IPS-NIHi11 (cell line): ENCODE measurements around the gene RAMACL.
A peak's percentile ranks its signal among the peaks of the same experiment; 100 is the strongest.
"Not testable (repeated sequence)": the region's sequence is repeated elsewhere in the genome, so short reads cannot be mapped to it uniquely, and the experiment has no call there.

Experiments used
- DNase-seq: peaks from one replicate; pipeline ENCODE4 v3.0.0; 2012; ENCODE audit warnings: mixed read lengths, low spot score

Gene RAMACL

DNA sequence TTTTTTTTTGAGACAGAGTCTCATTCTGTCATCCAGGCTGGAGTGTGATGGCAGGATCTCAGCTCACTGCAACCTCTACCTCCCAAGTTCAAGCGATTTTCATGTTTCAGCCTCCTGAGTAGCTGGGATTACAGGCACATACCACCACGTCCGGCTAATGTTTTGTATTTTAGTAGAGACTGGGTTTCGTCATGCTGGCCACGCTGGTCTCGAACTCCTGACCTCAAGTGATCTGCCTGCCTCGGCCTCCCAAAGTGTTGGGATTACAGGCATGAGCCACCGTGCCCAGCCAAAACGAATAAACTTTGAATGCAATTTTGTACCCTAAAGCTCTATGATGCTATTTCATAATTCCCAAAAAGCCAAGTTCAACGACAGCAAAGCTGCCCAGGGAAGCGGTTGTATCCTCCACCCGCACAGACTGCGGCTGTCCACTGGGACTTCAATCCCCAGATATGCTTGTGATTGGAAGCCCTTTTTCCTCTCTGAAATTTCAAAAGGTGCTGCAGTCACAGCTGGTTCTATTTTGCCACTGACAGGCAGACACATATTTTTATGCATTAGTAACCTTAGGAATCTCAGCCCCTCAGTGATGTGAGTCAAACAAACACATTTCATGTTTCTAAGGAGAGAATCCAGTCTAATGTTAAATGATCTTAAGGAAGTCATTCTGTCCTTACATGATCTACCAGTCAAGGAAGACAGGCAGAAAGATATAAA, 8.7 kb upstream of the RAMACL start:
- no peak for DNase-seq

DNA sequence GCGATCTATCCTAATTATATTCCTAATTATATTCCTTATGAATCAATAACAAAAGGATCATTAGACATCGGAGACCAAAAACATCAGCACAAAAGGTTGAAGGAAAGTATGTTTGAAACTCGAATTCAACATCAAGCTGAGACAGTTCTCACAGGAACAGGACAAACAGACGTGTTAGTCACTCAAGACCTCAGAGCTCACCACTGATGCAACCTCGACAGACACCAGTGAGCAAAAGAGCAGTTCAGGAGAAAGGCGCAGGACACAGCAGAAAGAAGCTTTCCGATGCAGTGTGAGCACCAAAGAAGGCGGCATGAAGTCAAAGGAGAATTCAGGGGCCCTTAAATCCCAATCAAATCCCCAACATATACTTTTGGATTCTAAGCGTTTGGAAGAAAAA, 6.3 kb upstream of the RAMACL start:
- DNase-seq = no peak

DNA sequence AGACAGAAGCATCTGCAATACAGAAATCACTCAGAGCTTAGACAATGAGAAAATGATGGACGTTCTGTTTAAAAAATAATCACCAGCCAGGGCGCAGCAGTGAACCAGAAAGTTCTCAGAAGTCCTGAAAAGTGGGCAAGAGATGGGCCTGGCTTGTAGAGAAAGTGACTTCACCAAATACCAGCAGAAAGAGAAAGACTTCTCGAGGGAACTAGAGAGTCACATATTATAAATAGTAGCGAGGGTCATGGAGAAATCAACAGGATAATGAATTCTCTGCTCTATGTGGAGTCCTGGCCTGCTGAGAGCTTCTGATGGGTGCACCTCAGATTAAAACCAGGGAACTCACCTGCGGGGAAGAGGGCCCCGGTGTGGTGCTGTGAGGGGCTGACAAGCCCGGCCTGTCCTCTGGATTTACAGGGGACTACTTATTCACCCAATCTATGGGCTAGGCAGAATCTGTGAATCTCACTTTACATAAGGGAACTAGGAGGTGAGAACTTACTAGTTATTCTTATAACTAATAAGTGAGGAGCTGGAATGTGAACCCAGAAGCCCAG, 5.6 kb upstream of the RAMACL start:
- no peak for DNase-seq

DNA sequence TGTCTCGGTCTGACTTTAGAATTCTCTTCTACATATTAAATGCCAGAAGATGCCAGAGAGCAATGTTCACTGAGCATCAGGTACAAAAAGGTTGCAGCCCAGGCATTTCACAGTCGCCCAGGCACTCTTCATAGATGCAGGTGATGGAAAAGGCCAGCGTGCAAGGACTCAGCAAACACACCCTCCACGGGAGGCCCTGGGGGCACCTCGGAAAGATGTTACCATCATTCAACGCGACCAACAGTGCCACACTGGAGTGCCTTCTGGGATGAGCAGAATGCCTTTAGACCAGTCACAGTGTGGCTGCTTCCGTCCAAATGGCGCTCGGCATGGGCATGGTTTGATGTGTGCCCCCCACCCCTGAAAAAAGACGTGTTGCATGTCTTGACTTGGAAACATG, 4.5 kb upstream of the RAMACL start:
- DNase-seq = no peak

DNA sequence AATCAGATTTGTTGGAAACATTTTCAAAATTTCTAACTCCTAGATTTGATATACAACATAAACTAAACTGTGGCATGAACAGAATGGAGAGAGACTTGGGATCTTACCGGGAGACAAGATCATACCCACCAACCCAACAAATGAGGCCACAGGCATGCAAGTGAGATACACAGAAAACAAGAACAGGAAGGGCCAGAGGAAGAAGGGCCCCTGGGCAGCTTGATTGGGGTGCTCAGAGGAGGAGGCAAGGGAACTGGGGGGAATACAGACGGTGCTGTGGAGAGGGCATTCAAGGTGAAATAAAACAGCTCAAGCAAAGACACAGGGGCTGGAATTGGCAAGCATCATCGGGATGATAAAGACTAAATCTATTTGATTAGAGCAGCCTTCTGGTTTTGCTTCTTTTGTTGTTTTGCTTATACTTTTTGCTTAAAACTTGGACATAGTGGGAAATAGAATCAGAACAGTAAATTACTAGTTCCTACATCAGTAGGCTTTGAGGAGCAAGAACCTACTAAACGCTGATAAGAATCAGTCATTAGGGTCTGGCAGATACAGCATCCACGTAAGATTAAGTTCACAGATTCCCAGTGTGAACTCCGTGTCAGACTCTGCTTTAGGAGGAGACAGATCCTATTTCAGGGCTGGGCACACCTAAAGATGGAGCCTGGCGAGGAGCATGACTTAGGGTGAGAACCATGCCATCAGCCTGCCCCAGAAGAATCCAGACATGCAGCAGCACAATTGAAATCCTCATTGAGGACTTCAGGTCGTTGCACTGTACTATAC, 3.5 kb upstream of the RAMACL start:
- DNase-seq = no peak

DNA sequence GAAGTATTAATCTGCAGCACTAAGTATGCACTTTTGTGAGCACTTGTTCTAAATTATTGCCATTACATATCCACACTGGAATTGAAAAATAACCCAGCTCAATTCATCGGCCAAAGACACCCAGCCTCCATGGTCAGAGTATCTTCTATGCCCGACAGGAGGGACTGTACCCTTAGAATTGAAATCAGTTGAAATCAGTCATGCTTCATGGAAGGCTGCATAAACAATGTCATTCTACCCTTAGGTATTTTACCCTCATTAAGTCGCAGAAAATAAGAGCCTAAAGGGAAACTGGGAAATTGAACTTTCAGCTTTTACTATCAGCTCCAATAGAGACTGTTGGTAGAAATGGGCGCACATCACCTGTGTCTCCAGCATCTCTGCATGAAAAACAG, 2.9 kb upstream of the RAMACL start:
- DNase-seq = no peak

DNA sequence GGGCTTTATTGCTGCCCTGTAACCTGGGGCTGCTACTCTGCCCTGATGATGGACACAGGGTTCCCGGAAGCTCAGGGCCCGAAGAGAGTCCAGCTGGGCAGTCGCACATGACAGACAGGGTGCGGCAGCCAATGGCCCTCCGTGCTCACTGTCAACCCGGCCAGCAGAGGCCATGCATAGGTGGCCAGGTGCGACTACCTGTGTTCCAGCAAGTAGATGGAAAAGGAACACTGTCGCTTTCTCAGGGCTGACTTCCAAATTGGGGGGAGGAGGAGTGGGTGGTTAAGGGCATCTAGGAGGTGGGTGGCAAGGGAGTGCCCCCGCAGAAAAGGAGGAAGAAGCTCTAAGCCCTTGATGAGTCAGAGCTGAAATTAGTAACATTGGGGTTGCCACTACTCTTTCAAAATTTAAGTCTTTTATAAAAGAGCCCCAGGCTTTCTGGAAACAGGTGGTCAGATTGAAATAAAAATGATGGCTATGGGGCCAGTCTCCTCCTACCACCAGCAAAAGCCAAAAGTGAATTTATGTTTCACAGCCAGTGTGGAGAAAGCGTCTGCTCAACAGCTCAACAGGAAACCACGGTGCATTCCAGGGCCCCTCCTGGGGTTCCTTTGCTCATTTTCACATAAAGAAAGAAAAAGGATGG, 2.3 kb upstream of the RAMACL start:
- DNase-seq = peak; percentile 74

DNA sequence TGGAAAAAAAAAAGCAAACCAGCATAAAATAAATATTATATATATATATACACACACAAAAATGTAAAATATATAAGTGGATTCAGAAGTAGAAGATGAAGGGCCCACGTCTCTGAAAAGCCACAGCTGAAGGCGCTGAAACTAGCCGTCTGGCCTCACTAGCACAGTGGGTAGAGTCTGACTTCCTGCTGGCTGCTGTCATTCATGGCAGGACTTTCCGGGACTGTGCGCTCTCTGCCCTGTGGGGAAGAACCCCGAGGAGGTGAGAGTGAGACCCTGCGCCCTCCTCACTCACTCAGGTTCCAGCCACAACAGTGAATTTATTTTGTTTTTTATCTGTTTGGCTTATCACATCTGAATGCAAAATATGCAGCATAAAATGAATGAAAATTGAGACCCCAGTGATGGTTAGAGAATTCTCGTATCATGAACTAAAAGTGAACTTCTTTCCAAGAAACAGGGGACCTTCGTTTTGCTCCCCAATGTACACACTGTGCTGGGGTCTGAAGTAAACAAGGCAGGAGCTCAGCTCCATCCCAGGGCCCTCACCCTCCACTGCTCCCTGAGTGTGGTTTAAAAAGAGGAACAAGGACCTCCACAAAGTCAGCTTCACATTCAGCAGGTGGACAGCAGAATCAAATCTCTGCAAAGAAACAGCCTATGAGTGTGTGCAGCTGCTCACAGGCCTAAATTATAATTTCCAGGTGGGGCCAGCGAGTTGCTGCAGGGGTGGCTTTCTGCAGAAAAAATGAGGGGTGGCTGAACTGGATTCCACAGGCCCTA, 1.3 kb upstream of the RAMACL start:
- no peak for DNase-seq

DNA sequence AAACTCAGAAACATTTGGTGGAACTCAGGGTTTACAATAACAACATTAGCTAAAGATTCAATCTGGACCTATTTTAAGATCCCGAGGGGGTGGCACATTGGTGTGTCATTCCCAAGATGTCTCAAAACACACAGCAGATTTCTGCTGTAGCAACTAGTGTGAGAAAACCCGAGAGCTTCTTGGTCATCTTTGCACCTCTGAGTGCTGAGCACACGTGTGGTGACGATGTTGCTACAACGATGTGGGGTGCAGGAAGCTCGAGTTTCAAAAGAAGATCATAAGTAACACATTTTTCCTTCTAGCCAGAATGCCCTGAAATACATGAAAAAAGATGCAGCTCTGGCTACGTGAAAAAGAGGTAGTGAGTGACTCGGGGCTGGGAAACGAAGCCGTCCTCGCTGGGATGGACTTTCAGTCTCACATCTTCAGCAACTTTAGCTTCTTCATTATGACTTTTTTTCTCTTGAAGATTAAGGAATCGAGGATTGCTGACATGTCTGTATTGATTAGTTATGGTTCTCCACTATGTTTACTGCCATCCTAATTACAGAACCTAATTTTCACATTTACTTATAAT, 1.5 kb downstream of the RAMACL start:
- no peak for DNase-seq

DNA sequence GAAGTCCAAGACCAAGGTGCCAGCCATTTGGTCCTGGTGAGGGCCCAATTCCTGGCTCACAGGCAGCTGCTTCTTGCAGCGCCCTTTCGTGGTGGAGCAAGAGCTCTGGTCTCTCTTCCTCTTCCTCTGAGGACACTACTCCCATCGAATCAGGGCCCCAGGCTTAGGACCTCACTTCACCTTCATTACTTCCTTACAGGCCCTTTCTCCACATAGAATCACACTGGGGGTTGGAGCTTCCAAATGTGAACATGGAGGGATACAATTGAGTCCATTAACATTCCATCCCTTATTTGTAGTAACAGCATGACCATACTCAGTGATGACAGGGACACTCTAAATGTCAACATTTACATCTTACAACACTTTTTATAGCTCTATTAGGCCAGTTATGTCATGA, 2.3 kb downstream of the RAMACL start:
- DNase-seq = no peak

DNA sequence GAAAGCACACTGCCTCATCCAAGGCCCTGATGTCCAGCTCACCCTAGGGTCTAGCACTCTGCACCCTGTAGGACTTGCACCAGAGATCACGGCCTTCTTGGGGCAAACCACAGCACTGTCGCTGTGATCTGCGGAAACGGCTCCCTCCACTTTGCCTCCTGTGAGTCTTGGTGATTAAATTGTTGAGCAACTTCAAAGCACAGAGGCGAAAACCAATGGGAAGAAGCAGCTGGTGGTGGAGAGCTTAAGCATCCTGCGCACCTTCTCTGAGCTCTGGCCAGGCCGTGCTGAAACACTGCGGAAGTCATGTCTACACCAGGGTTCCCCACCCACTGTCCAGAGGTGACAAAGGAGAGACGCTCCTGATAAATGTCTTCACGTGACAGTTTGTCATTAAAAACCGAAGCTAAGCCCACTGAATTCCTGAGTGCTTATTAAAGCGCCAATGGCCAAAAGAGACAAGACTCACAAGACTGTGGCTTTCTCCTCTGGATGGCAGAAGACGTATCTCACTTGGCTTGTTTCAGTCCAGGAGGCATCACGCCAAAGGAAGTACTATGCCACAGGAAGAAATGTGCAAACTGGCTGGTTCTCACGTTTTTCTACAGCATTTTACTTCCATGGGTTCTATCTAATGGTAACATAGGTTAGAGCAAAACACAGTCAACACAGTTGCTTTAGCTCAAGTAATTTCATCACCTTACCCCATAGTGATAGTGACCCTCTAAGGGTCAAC, 3.1 kb downstream of the RAMACL start:
- DNase-seq = no peak

DNA sequence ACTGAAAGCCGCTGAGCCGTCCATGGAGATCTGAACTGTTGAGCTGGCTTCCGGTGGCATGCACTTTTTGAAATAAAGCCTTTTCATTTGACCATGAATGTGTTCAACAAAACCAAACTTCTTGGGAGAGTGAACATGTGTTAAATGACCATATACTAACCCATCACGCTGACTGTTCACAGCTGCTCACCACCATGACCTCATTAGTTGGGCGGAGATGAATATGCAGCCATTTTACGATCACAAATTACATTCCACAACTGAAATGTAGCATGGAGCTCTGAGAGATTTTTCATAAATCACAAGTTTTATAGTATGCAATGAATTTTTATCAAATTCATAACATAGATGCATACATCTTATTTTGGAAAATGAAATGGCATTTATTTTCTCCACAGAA, 4.2 kb downstream of the RAMACL start:
- DNase-seq = no peak

DNA sequence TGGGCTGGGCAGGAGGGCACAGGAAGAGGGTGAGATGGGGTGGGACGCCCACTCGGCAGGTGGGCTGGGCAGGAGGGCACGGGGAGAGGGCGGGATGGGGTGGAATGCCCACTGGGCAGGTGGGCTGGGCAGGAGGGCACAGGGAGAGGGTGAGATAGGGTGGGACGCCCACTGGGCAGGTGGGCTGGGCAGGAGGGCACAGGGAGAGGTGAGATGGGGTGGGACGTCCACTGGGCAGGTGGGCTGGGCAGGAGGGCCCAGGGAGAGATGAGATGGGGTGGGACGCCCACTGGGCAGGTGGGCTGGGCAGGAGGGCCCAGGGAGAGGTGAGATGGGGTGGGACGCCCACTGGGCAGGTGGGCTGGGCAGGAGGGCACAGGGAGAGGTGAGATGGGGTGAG, 4.7 kb downstream of the RAMACL start:
- not testable (repeated sequence) for DNase-seq

DNA sequence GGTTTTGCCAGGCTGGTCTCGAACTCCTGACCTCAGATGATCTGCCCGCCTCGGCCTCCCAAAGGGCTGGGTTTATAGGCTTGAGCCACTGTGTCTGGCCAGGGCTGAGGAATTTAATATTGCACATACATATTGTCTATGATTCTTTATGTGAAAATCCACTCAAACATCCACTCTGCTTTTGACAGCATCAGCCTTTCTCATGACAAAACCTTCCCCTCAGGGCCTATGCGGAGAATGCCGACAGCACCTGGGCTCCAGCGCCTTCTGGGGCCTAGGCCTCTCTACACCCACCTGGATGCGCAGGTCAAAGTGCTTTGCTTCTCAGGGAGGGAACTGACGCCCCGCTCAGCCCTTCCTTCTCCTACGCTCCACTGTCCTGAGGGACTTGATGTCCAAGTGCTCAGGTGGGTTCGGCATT, 5.4 kb downstream of the RAMACL start:
- DNase-seq = no peak

DNA sequence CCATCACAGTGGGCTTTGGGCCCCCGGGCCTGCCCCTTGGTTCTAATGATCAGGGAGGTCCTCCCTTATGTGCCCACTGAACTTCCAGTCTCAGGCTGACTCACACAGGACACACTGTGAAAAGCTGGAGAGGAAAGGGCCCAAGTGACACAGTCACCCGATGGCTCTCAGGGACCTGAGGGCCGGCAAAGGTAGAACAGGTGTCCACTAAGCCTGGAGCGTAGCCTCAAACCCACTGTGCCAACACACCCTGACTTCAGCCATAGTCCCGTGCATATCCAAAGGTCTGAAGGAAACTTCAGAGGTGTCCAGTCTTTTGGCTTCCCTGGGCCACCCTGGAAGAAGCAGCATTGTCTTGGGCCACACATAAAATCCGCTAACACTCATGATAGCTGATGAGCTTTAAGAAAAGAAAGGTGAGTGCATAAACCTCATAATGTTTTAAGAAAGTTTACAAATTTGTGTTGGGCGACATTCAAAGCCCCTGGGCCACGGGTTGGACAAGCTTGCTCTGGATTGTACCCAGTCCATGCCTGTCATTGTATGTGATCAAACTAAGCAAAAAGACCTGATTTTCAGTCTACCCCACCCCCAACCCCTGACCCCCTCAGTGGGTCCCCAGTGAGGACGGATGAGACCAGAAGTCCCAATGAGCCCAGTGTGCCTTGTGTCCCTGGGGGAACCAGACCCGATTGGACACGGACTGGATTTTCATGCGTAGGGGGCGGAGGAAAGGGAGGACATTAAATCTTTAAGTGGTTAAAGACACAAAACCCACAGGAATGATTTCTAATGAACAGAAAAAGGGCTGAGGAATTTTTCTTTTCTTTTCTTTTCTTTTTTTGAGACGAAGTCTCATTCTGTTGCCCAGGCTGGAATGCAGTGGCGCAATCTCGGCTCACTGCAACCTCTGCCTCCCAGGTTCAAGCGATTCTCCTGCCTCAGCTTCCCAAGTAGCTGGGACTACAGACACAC, 6.1 kb downstream of the RAMACL start:
- DNase-seq = no peak

DNA sequence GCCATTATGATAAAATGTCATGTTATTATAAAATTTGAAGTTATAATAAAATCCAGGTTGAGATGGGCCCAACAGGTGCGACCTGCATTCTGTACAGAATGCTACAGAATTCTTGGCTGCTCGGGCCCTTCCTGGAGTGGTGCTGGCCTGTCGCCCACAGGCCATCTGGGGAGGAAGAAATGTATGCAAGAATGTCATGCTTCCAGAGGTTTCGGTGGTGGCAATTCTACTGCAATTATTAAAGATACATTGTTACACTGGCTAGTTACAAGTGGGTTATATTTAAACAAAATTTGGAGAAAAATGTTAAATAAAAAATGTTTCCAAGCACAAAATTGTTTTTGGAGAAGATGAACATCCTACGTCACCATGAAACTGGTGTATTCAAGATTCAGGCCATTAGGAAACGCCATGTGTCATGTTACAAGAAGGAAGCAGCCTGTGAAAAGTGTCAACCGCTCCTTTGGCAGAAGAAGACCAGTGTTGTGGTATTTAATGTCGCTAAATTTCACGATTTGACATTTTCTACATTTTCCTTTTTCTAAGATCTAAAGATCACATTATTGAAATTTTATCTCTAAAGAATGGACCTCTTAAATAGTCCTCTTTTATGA, 7.1 kb downstream of the RAMACL start:
- DNase-seq = no peak

DNA sequence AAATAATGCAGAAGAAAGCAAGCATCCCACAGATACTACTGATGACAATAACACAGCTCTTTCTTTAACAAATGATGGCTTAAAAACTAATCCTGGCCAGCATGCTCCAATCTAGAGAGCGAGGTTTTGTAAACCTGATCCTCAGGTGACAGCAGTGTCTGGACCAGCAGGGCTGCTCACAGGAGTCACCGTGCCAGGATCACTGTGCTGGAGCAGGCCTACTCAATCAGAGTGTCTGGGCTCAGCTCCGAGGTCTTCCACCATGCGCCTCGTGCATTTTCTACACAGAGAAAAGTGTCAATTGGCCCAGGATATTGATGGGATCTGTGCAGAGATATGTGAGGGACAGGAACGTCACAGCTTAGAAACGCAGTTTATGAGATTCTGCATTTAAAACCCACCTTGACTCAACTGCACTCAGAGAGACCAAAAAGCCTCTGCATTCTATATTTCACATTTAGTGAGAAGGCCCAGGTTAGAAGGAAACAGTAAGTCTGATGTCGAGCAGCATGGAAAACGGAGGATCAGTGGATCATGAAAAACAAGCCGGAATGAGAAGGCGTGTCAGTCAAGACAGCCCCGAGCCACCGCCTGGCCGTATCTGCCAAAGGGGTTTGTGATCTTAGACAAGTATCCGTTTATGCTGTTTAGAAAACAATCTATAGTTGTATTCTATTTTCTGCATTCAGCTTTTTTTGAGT, 7.8 kb downstream of the RAMACL start:
- no peak for DNase-seq

DNA sequence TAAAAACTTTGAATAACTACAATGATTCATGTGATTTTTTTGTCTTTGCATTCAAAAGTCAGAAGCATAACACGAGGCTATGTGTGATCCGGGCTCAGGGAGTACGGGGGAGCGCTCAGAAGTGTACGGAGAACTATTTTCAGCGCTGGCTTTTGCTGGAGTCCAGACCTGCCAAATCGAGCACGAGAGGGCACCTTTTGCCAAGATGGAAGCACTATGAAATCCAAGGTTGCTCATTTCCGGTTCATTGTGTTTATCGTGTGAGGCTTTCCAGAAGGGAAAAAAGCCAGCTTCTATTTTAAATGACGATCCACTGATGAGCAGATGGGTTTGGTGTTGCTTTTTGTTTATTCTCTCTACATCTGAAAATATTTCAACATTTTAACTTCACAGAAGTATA, 11.3 kb downstream of the RAMACL start:
- no peak for DNase-seq
